Kidney (tissue), 14 donors: Measurements from ENCODE around the gene TGFBR3. TPM values are rescaled to one million over a fixed set of nuclear protein-coding genes. Genes with fewer than 3 reads are reported as not detected.

Experiments used
- DNase-seq, 5 donors: peaks; one replicate each; pipeline ENCODE4 v3.0.0-alpha.2; 2013 to 2020
- FAIRE-seq: peaks from 2 replicates; lab custom pipeline; 2012; peaks lifted over from hg19 to GRCh38; lab: Jason Lieb, UNC
- H3K27ac ChIP-seq, 2 donors: one replicate each; pipeline ENCODE4 v1.7.0; 2013; ENCODE audit warnings: low read depth in 2 of 2, low read length in 2 of 2, inconsistent platforms in 1 of 2
- H3K27me3 ChIP-seq: one replicate; pipeline ENCODE4 v1.7.1; 2013; ENCODE audit warnings: low read length, inconsistent platforms; ENCODE audit not compliant: control insufficient read depth, insufficient read depth
- H3K36me3 ChIP-seq, 3 donors: one replicate each; pipeline versions ENCODE4 v1.7.0 to v1.7.1; 2013; ENCODE audit warnings: low read length in 3 of 3, control low read depth in 1 of 3, inconsistent platforms in 1 of 3; ENCODE audit not compliant: insufficient read depth in 3 of 3, control insufficient read depth in 2 of 3
- H3K4me1 ChIP-seq, 3 donors: one replicate each; pipeline versions ENCODE4 v1.7.0 to v1.7.1; 2013; ENCODE audit warnings: low read length in 3 of 3, inconsistent platforms in 1 of 3, low read depth in 1 of 3; ENCODE audit not compliant: control insufficient read depth in 2 of 3, insufficient read depth in 2 of 3
- H3K4me3 ChIP-seq, 3 donors: one replicate each; pipeline versions ENCODE4 v1.7.0 to v1.8.1; 2013; ENCODE audit warnings: low read length in 3 of 3, control low read depth in 1 of 3, inconsistent platforms in 1 of 3
- H3K9ac ChIP-seq, 3 donors: one replicate each; pipeline versions ENCODE4 v1.7.0 to v1.7.1; 2013; ENCODE audit warnings: low read length in 3 of 3, control low read depth in 1 of 3, inconsistent platforms in 1 of 3
- H3K9me3 ChIP-seq, 3 donors: one replicate each; pipeline versions ENCODE4 v1.7.0 to v1.7.1; 2013; ENCODE audit warnings: low read length in 3 of 3, control low read depth in 1 of 3, inconsistent platforms in 1 of 3; ENCODE audit not compliant: control insufficient read depth in 2 of 3, insufficient read depth in 1 of 3
- intact Hi-C: fragments of 100-400 bp; cut with DNase I; formaldehyde crosslinking; loops from one replicate; pipeline ENCODE4 v1.11.1; 2022
- polyA plus RNA-seq: library from polyadenylated mRNA; stranded (reverse); fragments of 350-450 nt; fragmentation: Illumina TruSeq; extraction: RNeasy Lipid Tissue Mini Kit (QIAGEN cat#74804); gene quantifications from one replicate; pipeline ENCODE4 v1.2.3, GENCODE V29; 2014; ENCODE audit warnings: low read depth, low replicate concordance; ENCODE audit not compliant: insufficient read depth
- total RNA-seq: library from RNA; stranded (reverse); fragmentation: NEBNext Ultra II Directional; extraction: Animal tissue kit (Norgen Biotek cat#: 25700); gene quantifications from one replicate; pipeline ENCODE4 v1.2.1, GENCODE V29; 2021
- TF ChIP-seq, protein P1 (sequence below): IDR thresholded peaks from 3 replicates; pipeline ENCODE4 v1.5.1; 2012; ENCODE audit warnings: mild to moderate bottlenecking, moderate library complexity, borderline replicate concordance; ENCODE audit not compliant: insufficient read depth; ENCODE audit errors: extremely low read depth
- donor health status: control.
- donor health status: control.
- donor health status: control.
- donor health status: control.
- donor health status: control.
- donor health status: DM: yes; HTN: yes; CAD: no.
- donor health status: Normal renal cell carcinoma (clear cell type).

Gene TGFBR3
- total and polyA plus RNA-seq, 2 donors from 2014 or later, result 15.8 to 57.9 TPM

DNA sequence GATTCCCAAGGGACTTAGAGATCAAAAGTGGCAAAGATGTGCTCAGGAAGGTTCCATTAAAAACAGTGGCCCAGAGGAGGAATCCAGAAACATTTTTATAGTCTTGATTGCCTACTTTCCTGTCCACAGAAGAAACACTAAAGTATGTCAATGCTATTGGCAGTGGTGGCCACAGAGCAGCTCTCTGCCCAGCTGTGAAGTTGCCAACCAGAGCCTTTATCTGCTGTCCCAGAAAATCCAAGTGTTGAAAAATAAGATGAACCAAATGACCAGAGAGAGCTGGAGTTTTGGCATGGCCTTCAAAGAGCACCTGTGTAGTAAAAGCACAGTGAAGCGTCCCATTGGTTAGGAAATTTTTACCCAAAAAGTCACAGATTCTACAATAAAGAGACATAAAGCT lies 181.2 kb downstream of the TGFBR3 start:
- no peak for DNase-seq
- no peaks in the 10 kb centered on the region for H3K4me1 ChIP-seq
- TF ChIP-seq, protein P1, sequence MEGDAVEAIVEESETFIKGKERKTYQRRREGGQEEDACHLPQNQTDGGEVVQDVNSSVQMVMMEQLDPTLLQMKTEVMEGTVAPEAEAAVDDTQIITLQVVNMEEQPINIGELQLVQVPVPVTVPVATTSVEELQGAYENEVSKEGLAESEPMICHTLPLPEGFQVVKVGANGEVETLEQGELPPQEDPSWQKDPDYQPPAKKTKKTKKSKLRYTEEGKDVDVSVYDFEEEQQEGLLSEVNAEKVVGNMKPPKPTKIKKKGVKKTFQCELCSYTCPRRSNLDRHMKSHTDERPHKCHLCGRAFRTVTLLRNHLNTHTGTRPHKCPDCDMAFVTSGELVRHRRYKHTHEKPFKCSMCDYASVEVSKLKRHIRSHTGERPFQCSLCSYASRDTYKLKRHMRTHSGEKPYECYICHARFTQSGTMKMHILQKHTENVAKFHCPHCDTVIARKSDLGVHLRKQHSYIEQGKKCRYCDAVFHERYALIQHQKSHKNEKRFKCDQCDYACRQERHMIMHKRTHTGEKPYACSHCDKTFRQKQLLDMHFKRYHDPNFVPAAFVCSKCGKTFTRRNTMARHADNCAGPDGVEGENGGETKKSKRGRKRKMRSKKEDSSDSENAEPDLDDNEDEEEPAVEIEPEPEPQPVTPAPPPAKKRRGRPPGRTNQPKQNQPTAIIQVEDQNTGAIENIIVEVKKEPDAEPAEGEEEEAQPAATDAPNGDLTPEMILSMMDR, result no peak
- intact Hi-C loops, result no loop called here
- no peak for FAIRE-seq
- H3K9ac ChIP-seq, result no peak overlapping the region
- H3K27me3 ChIP-seq, result no peaks in the 10 kb centered on the region
- no peak overlapping the region for H3K27ac ChIP-seq
- no peaks in the 10 kb centered on the region for H3K9me3 ChIP-seq
- peaks cover 4 to 26% (median 20%) of the 10 kb centered on the region in 3 donors for H3K36me3 ChIP-seq
- H3K4me3 ChIP-seq, result no peak overlapping the region

DNA sequence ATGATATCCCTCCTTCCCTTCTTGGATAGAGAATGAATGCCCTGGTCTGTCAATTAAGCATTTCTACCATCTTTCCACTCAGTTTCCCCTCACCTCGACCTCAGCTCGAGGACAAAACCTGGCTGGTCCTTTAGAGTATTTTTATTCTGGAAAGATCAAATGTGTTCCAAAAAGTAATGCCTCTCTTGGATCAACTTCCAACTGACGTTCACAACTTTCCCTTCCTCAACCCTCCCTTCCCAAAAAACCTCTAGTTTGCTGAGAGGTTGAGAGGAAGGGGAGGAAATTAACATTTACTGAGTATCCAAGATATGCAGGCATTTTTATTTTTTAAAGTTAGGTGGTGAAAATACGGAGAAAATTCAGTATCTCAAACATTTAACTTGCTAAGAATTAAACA lies 182.9 kb downstream of the TGFBR3 start:
- FAIRE-seq, result no peak
- no peaks in the 10 kb centered on the region for H3K9me3 ChIP-seq

DNA sequence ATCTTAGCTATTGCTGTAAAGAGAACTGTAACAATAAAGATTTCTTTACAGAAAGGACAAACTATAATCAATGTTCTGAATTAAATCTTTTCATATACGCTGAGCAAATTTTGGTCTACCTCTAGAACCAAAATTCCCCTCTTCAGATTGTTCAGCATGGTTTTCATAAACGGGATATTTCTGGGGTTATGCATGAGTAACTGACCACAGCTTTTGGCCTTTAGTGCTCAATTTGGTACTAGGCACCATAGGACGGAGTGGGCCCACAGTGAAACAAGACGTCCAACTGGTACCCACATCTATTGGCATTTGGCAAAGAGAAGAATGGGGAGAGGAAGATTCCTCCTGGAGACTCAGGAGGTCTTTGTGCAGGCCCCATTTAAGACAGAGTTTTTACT lies 184.5 kb downstream of the TGFBR3 start:
- intact Hi-C loops, result no loop called here
- H3K27ac ChIP-seq, result no peak overlapping the region
- no peak overlapping the region for H3K9ac ChIP-seq
- H3K27me3 ChIP-seq, result no peaks in the 10 kb centered on the region
- H3K4me3 ChIP-seq, result no peak overlapping the region
- FAIRE-seq (no peak), DNase-seq (no peak)
- H3K9me3 ChIP-seq, result no peaks in the 10 kb centered on the region
- TF ChIP-seq, protein P1, result no peak
- H3K4me1 ChIP-seq, result no peaks in the 10 kb centered on the region
- peaks cover 0 to 7% (median 3%) of the 10 kb centered on the region in 3 donors for H3K36me3 ChIP-seq

More for the DNA sequence above, 182.9 kb downstream of the TGFBR3 start:
- TF ChIP-seq, protein P1, result no peak
- DNase-seq, result no peak
- Histone ChIP-seq H3K36me3 (peaks cover 2 to 20% (median 14%) of the 10 kb centered on the region in 3 donors), H3K27ac (no peak overlapping the region), H3K9ac (no peak overlapping the region), H3K4me3 (no peak overlapping the region), H3K4me1 (no peaks in the 10 kb centered on the region), H3K27me3 (no peaks in the 10 kb centered on the region)
- intact Hi-C loops, result no loop called here
